RPMI8226 (cell line): ENCODE results near the gene INSYN2B.

ENCODE experiments used
- DNase-seq: peaks from one replicate; pipeline ENCODE4 v3.0.0-alpha.2; 2015

INSYN2B gene

DNA sequence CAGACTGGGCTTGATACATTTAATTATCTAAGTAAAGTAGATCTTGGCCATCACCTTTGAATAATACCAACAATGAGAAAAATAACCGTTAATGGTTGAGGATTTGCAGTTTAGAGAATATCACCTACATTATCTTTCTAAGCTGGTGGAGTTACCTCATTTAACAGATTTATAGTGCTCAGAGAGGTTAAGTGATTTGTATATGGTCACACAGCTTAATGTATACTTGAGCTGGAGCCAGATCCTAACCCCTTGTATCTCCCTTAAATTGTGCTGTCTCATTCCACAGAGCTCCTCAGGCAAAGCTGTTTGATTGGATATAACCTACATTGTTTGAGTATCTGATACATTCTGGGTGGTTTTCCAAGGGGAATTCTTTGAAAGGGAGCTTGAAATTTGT is 57.8 kb downstream of the INSYN2B start:
- no peak for DNase-seq

DNA sequence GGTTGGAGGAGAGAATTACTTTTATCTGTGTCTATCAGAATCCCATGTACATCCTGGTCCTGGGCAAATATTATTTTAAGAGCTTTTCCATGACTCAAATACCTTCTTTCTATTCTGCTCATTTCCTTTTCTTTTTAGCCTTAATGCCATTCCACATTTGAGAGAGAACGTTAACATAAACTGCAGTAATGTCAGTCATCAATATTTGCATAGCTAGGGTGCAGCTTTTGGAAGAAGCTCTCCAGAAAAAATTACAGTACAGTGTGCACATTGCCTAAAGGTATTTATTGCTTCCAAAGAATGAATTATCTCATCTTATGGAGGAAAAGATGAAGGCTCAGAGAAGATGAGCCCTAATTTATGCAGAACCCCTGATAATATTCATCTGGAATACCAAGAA is 58.3 kb downstream of the INSYN2B start:
- no peak for DNase-seq

DNA sequence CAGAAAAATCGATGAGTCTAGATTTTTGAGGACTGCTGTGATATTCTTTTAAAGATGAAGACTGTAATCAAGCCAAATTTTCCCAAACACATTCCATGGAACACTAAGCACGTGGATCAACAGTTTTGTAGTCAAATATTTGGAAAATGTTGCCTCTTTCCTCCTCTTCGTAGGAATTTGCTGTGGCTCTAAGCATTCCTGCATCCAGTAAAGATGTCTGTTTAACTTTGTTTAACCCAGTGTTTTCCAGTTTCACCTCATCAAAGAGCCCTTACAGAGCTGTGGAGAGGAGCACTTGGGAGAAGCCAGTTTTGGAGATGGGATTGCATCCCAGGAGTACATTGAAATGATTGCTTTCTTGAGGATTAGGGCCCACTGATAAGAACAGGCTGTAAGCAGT is 58.9 kb downstream of the INSYN2B start:
- no peak for DNase-seq

DNA sequence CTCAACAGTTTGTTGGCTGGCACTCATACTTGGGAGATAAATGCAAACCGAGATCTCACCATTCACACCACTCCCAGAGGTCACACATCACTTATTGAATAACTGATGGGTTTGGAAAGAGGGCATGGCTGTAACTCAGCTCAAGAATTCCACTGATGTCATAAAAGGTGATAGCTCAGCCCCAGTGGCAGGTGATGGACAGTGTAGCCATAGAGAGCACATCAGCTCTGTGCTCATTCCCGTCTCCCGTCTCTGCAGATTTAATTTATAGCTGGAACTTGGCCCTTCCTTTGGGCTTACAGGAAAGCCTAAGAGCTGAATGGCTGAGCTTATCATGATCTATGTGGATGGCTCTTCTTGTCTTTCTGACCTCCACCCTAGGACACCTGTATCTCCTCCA is 59.8 kb downstream of the INSYN2B start:
- DNase-seq = no peak

DNA sequence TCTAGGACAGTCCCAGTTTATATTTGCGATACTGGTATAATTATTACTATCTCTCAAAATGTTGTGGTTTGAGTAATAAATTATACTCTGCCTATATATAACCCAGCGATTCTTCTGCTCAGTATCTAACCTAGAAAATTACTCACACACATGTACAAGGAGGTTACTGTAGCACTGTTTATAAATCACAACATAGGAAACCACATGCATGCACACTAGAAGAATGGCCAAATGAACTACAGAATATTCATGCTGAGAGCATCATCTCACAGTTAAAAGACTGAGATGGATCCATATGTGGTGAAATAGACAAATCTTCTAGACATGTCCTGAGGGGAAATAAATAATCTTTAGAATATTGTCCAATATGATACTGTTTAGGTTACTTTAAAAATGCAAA is 62.1 kb downstream of the INSYN2B start:
- no peak for DNase-seq

DNA sequence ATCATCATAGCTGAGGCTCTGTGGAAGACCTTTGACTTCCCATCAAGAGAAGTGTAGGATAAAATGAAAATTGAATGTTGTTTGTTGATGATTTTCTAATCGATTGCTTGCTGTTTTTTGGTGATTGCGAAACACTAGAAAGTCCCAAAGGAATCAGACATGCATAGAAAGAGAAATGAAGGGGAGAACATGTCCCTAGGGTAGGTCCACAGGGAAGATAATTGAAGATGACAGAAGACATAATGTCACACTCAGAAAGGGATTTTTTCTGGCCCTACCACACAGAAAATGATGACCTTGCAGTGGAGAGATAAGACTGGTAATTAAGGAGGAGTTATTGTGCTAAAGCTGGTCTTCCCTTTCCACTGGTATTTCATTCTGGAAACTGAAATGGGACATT is 62.8 kb downstream of the INSYN2B start:
- no peak for DNase-seq

DNA sequence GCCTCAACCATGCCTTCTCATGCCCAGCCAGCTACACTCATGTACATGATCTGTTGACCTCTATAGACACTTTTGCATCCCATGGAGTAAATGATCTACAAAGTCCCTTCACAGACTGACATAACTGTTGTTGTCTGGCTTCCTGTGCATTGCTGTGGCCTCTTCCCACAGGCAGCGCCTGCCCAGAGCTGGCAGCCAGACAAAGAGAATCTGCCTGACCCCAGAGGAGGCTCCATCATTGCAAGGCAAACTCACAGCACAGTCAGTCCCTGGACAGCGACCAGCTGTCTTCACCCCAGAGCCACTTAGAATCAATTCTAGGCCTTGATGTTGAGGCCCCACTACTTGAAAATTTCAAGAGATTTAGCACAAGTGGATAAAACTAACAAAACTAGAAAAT is 65.5 kb downstream of the INSYN2B start:
- no peak for DNase-seq

DNA sequence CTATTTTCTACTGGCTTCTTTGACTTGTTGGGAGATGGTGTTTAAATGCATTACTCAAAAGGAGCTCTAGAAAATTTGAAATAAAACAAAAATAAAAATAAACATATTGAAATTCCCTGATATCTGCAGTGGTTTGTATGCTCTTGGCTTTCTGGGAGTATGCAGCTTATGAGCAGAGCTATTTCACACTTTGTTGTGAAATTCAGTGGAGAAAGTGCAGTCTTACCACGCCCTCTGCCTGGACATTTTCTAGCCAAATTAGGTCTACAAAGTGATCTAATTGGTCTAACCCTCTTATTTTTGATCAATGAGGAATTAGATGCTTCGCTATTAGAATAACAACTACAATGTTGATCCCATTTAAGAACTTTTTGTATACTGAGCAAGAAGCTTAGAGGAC is 66.8 kb downstream of the INSYN2B start:
- no peak for DNase-seq

DNA sequence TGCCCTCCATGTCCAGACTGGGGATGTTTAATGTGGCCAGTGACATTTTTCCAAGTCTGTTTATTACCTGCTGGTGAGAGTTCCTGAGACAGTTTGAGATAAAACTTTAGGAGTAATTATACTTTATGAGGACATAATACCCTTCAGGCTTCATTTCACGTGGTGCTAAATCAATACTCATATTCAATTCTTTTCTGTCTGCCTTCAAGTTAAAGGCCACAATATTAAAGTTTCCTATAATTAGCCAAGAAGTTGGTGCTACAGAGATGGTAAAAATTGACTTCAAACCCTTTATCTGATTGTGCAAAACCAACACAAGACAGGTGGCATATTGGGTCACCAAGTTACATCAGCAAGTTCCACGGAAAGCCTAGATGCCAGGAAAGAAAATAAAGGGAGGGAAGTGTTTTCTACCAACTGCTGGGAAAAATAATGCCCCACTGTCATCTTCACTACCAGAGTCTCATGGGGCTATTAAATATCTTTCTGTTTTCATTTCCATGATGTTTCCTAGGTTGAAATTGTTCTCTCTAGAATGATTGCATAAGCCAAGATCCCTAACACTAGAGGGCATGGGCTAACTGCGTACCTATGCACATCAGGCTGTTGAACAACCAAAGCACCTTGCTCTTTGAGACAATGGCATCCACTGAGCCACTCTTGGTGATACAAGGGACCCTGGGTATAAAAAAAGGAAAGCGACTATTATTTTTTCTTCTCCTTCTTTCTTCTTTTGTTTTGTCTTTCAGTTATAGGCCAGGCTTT is 68.7 kb downstream of the INSYN2B start:
- no peak for DNase-seq

DNA sequence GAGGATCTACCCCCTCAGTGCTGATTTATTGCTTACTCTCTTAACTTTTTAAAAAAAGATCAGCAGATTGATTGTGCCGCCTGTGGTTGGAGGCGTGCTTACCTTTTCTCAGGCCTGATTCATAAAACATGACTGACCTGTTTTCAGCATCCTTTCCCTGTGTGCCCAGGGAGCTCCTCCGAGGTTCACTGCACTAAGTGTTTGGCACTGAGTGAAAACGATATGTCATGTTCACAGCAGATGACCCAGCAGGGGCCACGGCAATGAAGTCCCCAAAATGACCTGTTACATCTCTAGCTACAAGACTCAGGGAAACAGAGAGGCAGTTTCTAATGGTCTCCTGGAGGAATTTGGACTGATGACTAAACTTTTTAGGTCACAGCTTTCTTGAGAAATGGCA is 69.9 kb downstream of the INSYN2B start:
- no peak for DNase-seq

DNA sequence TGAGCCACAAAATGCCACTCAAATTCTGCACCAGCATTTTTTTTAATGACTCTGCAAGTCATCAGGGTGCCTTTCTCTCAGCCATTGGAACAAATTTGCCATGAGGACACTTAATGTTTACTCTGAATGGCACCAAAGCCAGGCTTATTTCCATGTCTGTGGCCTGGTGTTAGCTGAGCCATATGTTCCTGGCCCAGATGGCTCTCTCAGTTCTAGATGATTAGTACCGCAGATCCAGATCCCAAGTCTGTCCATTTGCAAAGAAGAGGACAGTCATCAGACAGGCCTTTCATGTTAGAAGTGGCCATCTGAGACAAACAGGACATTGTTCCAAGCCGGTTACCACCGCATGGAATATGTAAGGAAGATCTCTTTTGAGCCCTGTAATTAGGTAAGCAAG is 70.3 kb downstream of the INSYN2B start:
- DNase-seq = no peak

DNA sequence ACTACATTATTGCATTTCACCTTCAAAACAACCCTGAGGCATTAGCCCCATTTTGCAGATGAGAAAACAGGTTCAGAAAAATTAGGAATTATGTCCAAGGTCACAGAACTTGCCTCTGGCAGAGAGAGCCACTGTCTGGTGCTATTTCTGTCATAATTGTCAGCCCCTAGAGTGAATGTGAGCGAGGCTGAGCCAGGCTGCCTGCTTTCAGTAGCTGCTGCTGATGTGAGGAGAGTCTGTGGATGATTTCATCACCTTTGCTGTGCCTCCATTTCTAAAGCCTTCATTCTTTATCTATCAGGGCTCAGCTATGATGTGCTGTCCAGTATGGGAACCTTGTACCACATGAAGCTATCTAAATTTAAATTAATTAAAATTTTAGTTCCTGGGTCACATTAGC is 71.4 kb downstream of the INSYN2B start:
- no peak for DNase-seq

DNA sequence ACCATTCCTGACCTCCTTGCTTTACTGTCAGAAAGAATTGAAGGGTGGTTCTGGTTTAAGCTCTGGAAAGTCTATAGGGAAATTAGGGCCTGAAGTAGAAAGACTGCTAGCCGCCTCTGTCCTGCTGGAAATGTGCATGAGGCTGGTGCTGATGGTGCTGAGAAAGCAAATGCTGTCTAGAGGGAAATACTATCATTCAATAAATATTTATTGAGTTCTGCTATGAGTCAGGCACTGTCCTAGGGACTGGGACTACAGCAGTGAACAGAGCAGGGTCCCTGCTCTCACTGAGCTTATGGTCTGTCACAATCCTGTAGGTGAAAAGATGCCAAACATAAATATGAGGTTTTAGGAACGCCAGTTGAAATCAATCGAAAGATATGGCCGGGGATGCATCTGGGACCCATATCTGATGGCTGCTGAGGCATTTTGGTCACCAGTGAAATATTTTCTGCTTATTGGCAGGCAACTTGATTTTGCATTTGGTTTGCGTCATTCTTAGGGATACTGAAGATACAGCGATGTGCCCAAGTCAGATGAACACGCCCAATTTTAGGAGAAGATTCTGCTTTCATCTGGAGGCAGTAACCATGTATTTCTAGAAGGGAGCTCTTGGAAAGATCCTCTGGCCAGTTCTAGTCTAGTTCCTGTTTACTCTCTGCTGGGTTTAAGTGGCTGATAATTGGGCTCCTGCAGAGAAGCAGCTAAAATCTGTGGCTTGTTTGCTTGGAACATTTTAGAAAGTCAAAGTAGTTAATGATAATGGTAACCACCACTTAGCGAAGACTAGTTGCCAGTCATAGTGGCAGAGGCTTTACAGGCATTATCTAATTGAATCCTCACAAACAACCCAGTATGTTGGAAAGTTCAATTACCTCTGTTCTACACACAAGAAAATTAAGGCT is 73.3 kb downstream of the INSYN2B start:
- DNase-seq = no peak

DNA sequence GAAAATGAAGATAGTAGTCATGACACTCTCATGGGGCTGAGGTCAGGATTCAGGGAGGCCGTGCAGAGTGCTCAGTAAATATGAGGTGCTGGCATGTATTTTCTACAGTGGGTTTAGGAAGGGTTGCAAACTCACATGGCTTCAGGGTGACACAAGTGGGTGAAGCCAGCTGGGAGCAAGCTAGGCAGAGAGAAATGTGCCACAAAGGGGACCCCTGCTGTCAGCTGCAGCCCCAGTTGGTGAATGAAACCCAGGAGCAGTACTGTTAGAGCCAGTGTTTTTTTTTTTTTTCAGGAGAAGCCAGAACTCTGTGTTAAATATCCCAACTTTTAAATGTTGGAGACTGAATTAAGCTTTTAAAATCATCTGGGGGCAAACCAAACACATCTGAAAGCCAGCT is 75.3 kb downstream of the INSYN2B start:
- no peak for DNase-seq

DNA sequence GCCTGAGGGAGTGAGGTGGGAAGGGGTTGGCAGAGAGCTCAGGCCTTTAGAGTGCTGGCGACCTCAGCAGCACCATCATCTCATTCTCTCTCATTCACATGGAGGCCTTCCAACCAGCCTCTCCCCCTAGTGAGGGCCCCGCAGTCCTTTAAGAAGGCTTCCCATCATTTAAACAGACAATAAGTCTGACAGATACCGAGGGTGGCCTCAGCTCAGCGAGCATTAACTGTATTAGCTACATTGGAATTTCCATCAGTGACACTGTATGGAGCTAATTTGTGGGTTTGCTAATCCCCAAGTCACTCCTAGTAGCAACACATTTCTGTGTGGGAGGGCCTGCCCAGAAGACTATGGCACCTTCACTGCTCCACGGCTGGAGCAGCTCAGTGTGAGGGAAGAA is 75.8 kb downstream of the INSYN2B start:
- no peak for DNase-seq

DNA sequence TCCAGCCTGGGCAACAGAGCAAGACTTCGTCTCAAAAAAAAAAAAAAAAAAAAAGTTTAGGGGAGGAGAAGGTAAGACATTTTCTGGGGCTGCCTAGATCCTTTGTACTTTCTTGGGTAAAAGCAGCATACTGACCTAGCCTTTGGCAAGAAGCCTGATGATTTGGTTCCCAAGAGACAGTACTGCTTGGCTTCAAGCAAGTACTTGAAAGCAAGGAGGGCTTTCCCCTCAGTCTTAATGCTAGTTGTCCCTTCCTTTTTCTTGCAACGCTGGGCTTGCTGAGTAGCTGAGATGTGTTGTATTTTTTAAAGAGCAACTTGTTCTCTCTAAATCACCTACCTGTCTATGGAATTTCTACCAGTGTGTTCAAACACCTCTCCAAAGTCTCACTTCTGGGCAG is 76.2 kb downstream of the INSYN2B start:
- DNase-seq = no peak

DNA sequence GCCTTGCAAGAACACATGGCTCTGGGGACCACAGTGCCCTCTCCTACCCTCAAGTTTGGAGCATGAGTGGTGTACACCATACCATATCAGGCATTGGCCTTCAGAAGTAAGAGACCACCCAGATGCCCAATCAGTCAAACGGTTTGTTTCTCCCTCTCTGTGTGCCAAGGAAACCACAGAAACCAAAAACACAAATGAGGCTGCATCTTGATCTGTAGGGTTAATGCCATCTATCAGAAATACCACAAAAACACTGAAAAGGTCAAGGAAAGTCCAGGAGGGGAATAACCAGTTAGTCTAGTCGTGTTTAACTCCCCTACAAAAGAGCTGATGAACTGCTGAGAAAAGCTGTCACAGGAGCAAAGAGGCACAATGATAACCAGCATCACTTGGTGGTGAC is 78.4 kb downstream of the INSYN2B start:
- DNase-seq = no peak

DNA sequence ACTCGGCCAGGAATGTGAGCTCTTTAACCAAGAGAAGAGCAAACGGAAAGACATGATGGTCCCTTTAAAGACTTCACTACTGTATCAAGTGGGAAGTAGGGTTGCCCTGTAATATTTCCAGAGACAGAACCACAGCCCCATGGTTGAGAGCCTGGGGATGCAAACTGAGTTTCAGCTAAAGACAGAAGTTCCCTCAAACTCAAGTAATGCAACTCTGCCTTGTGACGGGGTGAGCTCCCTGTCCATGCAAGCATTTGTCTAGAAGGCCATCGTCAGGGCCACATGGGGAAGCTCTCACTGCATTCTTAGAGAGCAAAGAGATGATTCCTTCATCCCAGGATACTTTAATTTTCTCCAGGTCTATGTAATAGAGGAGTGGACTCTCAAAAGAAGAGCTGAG is 82.8 kb downstream of the INSYN2B start:
- no peak for DNase-seq

DNA sequence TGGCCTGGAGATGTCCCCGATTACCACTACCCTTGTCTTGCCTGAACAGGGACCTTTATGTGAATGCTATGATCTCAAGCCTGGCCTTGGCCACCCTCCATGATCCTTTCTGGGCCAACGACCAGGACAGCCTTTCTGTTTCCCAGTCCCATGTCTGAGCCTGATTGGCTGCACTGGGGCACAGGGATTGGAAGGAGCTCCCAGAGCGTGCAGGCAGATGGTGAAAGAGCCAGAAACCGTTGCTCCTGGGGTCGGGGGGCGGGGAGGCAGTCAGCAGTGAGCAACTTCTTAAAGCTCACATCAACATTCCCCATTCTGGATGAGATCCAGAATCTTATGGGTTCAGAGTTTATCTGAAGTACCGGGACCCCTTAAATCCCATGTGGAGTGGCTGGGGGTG is 84.4 kb downstream of the INSYN2B start:
- DNase-seq = no peak

DNA sequence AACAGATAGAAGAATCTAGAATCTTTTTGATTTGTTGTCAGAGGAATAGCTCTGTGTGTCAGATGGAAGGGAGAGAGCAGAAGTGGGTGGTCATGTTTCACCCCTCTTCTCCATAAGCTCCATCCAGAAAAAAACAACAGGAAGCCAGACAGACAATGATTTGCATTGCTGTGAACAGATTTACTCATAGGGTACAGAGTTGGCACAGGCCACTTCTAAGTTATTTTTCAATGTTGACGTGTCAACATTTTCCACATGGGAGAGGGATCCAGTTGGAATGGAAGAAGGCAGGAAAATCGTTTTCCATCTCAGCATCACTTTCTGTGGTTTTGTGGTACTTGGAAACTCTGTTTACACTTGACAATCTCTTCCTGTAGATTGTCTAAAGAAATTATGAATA is 86.7 kb downstream of the INSYN2B start:
- no peak for DNase-seq

DNA sequence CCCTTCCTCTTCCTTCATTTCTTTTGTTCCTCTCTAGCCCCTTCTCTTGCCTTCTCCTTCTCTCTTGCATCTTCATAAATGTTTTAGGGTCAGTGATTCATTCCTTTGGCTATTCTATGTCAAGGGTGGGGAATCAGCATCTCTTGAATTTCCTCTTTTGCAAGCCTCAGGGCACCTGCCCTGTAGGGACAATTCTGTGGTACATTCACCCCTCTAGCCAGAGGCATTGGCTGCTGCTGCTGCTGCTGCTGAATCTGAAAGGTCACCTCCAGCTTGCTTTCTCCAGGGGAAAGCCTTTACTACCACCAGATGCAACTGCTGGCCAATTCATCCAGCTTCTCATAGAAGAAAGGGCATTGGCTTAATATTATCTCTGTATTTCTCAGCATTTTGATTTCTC is 87.3 kb downstream of the INSYN2B start:
- no peak for DNase-seq

DNA sequence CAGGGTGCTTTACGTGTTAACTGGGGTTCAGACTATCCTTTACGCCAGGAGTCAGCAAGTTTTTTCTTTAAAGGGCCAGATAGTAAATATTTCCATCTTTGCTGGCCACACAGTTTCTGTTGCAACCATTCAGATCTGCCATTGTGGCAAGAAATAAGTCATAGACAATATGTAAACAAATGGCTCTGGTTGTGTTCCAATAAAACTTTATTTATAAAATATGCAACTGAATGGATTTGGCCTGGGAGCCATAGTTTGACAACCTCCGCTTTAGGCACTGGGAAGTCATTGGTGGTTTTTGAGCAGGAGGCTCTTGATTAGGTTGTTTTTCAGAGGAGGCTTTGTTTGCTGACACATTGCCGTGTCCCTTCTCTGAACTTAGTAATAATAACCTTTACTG is 90.7 kb downstream of the INSYN2B start:
- DNase-seq = no peak

DNA sequence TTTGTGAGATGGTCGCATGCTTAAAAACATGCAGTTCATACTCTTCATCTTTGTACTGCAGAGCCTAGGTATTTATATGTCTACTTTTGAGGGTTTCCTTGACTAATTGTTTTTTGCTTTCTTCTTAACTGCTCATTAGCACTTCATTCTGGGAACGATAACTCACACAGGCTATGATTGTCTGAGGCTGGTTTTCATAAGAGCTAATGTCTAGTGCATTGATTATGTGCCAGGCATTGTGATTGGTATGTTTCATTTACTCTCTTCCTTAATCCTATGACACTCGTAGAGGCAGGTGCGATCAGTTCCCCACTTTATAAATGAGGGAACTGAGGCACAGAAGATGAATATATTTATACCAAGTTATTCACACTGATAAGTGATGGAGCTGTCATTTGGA is 93.6 kb downstream of the INSYN2B start:
- DNase-seq = no peak

DNA sequence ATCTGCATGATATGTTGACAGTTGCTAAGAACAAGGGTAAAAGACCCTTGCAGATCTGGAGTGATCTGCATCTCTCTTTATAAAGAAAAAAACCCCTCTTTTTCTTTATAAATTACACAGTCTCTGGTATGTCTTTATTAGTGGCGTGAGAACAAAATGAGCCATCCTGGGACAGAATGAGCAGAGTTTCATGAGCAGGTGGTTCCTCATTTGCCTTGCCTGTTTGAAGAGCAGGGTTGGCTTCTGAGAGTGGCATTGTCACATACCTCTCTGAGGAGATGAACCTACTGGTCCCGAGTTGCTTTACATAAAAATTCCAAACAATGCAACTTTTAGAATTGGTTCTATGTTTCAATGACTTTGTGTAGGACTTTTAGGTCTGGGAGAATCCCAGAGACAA is 94.3 kb downstream of the INSYN2B start:
- no peak for DNase-seq
